Measurements from ENCODE around the gene LRRC3.

LRRC3 gene

GRCh38 chr21:44455524-44456213 lies 359 bp downstream of the LRRC3 start:
- no peak for DNase-seq (ENCODE audit: low read depth, low spot score)
- H3K27ac ChIP-seq = no peak overlapping the region

- no peak overlapping the region for H3K27ac ChIP-seq
- DNase-seq (ENCODE audit: low read depth, low spot score) = no peak
Observed at GRCh38 chr21:44456214-44456914, 1.1 kb downstream of the LRRC3 start.

- no peak overlapping the region for H3K27ac ChIP-seq
- no peak for DNase-seq (ENCODE audit: low read depth, low spot score)
Observed at GRCh38 chr21:44456915-44457736, 1.8 kb downstream of the LRRC3 start.

GRCh38 chr21:44458971-44459711 lies 3.8 kb downstream of the LRRC3 start:
- no peak overlapping the region for H3K27ac ChIP-seq
- DNase-seq (ENCODE audit: low read depth, low spot score) = no peak

GRCh38 chr21:44459712-44460440 lies 4.6 kb downstream of the LRRC3 start:
- DNase-seq (ENCODE audit: low read depth, low spot score) = no peak
- no peak overlapping the region for H3K27ac ChIP-seq

GRCh38 chr21:44460441-44460755 lies 5.1 kb downstream of the LRRC3 start:
- DNase-seq (ENCODE audit: low read depth, low spot score) = no peak
- H3K27ac ChIP-seq = no peak overlapping the region

GRCh38 chr21:44461005-44461404 lies 5.7 kb downstream of the LRRC3 start:
- no peak for DNase-seq (ENCODE audit: low read depth, low spot score)
- no peak overlapping the region for H3K27ac ChIP-seq

- no peak overlapping the region for H3K27ac ChIP-seq
- DNase-seq (ENCODE audit: low read depth, low spot score) = no peak
Observed at GRCh38 chr21:44461464-44462001, 6.2 kb downstream of the LRRC3 start.

GRCh38 chr21:44462086-44462833 lies 7.0 kb downstream of the LRRC3 start:
- no peak for DNase-seq (ENCODE audit: low read depth, low spot score)

GRCh38 chr21:44462834-44463200 lies 7.5 kb downstream of the LRRC3 start:
- no peak for DNase-seq (ENCODE audit: low read depth, low spot score)
- no peak overlapping the region for H3K27ac ChIP-seq

More at GRCh38 chr21:44462086-44462833, 7.0 kb downstream of the LRRC3 start:
- no peak overlapping the region for H3K27ac ChIP-seq

- DNase-seq (ENCODE audit: low read depth, low spot score) = no peak
- H3K27ac ChIP-seq = no peak overlapping the region
Observed at GRCh38 chr21:44463724-44464123, 8.4 kb downstream of the LRRC3 start.

- no peak overlapping the region for H3K27ac ChIP-seq
- DNase-seq (ENCODE audit: low read depth, low spot score) = no peak
Observed at GRCh38 chr21:44464351-44464750, 9.0 kb downstream of the LRRC3 start.

GRCh38 chr21:44466351-44466954 lies 11.1 kb downstream of the LRRC3 start:
- no peak for DNase-seq (ENCODE audit: low read depth, low spot score)
- H3K27ac ChIP-seq = no peak overlapping the region

GRCh38 chr21:44466996-44467858 lies 11.9 kb downstream of the LRRC3 start:
- no peak overlapping the region for H3K27ac ChIP-seq
- DNase-seq (ENCODE audit: low read depth, low spot score) = no peak

GRCh38 chr21:44467859-44468195 lies 12.5 kb downstream of the LRRC3 start:
- no peak for DNase-seq (ENCODE audit: low read depth, low spot score)
- no peak overlapping the region for H3K27ac ChIP-seq

- H3K27ac ChIP-seq = no peak overlapping the region
- no peak for DNase-seq (ENCODE audit: low read depth, low spot score)
Observed at GRCh38 chr21:44471341-44471740, 16.0 kb downstream of the LRRC3 start.

GRCh38 chr21:44471996-44472395 lies 16.7 kb downstream of the LRRC3 start:
- no peak for DNase-seq (ENCODE audit: low read depth, low spot score)
- no peak overlapping the region for H3K27ac ChIP-seq

All from epithelial cell of prostate (primary cell).